GM21619 (cell line): ENCODE measurements around the gene DNAJC7.
"Not testable (repeated sequence)": the region's sequence is repeated elsewhere in the genome, so short reads cannot be mapped to it uniquely, and the experiment has no call there.

ENCODE experiments used
- ATAC-seq: cut with Tn5 transposase; IDR thresholded peaks from one replicate; pipeline ENCODE4 v1.9.1; 2021; ENCODE audit not compliant: unreplicated experiment

Gene DNAJC7

DNA sequence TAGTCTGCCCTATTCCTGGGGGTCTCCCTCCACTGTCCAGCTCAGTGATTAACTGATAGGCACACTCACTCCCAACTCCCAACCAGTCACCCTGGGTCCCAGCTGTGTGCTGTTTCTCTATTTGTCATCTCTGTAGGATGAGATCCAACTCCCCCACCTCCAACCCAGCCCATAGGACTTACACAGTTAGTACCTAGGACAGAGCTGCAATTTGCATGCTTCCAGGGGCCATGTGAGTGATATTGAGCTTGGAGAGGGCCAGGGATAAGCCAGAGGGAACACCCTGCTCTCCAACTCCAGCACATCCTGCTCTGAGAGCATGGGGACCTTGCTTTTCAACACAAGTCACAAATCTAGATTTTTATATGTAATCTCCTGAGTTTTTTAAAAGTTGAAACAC is 24.4 kb upstream of the DNAJC7 start:
- no peak for ATAC-seq

DNA sequence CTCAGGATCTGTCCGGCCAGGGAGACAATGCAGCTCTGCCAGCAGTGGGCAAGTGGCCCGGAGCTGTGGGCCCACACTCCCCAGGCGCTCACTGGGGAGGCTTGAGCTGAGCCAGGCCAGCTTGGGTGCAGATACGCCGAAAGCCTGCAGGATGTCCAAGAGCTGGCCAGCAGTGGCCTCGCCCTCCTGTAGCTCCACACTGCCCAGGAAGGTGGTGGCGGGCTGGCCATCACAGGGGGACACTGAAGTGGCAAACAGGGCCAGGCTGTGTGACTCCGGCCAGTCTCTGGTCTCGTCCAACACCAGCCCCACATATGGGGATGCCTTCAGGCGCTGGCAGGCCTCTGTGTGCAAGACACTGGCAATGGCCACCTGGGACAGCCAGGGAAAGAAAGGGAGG is 23.6 kb upstream of the DNAJC7 start:
- no peak for ATAC-seq

DNA sequence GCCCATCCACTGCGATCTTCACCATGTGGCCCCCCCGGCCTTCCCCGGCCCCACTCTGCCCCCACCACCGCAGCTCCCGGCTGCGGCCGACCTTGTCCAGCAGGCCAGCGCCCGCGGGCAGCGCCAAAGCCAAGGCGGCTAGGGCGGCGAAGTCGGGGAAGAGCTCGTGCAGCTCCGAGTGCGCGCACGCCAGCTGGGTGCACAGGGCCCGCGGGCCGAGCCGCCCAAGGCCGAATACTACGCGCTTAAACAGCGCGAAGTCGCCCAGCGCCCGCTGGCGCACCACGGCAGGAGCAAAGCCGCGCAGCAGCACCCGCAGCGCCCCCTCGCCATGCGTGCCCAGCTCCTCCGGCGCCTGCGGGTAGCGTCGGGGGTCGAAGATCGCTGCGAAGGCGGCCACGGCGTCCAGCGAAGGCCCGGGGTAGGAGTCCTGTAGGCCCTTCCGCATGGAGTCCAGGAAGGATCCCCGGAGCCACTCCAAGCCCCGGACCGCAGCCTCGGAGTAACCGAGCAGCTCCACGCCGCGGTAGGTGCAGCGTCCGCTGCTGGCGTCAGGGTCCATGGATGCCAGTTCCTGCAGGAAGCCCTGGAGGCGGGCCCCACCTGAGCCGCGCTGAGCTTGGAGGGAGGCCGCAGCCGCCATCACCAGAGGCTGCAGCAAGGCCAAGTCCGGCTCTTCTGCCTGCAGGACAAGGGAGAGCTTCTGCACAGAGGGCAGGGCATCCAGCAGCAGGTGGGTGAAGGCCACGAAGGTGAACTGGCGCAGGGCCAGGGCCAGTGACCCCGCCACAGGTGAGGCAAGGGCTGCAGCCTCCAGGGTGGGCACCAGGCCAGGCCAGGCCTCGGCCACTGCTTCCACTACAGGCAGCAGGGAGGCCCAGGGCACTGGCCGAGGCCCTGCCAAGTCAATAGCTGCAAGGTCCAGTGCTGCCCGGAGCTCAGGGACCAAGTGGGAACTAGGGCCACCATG is 22.8 kb upstream of the DNAJC7 start:
- no peak for ATAC-seq

DNA sequence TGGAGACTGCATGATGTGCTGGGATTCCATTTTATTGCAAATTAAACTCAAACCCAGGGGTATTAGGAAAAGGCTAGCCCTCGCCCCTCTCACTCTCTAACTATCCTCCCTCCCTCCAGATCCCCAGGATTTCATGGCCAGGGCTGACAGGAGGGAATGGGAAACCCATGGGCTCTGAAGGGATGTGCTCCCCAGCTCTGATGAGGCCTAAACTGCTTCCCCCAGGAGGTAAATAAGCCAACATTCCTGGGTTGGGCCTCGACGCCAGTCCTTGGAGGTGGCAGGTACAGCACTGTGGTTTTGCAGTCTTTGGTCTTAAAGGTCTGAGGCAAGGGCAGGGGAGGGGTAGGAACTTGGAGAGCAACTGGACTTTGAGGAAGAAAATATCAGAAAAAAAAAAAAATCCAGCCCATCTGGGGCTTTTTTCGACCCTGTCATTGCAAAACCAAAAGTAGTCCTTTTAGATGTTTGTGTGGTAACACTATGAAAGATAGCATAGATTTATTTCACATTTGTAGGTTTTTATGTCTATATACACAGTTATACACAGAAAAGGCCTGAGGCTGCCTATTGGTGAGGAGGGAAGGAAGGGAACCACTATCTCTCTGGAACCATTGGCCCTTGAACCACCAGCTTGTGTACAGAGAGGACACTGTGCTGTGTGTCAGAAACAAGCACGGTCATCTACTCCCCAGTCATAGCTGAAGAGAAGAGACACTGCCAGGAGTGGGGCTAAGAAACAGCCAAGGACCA is 21.2 kb upstream of the DNAJC7 start:
- ATAC-seq: no peak

DNA sequence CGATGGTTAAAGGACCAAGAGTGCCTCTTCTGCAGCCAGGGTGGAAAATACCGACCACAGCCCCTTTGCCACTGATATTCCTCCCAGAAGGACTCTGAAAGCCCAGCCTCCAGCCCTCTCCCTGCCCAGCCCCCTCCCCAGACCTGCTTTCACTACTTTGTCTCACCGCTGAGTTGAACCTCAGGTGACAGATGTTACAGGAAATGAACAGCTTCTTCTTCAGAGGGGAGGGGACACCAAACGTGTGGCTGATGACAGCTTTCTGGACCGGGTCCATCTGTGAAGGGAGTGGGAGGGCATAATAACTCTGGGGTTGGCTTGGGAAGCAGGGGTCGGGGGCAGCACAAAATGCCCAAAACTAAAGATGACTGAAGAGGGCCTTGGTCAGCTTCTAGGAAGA is 16.8 kb upstream of the DNAJC7 start:
- no peak for ATAC-seq

DNA sequence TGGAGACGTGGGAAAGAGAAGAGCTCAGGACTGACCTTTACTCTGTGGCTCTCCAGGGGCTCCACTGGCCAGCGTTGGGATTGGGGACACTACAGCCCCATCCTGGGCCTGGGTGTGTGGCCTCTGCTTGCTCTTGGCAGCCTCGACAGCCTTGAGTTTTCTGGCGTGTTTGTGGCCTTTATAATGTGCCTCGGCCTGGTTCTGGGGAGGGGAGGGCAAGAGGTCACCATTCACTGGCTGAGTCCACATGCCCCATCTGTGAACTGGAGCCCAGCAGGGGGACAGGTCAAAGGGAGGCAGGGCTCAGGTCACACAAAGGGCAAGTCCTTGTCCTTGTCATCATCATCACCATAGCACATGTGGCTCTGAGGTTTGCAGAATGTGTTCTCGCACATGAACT is 14.3 kb upstream of the DNAJC7 start:
- no peak for ATAC-seq

DNA sequence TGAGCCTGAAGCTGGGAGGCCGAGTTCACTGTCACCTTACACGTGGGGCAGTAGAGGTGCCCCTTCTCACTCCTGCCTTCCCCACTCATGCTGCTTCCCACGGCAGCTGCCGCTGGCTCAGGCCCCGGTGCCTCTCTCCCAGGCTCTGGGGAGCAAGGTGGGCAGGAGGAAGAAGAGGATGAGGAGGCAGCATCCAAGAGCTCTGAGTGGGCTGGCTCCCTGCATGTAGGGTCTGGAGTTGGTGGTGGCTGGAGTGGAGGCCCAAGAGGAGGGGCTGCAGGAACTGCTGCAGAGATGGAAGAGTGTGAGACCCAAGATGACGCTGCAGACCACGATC is 11.5 kb upstream of the DNAJC7 start:
- ATAC-seq: no peak

DNA sequence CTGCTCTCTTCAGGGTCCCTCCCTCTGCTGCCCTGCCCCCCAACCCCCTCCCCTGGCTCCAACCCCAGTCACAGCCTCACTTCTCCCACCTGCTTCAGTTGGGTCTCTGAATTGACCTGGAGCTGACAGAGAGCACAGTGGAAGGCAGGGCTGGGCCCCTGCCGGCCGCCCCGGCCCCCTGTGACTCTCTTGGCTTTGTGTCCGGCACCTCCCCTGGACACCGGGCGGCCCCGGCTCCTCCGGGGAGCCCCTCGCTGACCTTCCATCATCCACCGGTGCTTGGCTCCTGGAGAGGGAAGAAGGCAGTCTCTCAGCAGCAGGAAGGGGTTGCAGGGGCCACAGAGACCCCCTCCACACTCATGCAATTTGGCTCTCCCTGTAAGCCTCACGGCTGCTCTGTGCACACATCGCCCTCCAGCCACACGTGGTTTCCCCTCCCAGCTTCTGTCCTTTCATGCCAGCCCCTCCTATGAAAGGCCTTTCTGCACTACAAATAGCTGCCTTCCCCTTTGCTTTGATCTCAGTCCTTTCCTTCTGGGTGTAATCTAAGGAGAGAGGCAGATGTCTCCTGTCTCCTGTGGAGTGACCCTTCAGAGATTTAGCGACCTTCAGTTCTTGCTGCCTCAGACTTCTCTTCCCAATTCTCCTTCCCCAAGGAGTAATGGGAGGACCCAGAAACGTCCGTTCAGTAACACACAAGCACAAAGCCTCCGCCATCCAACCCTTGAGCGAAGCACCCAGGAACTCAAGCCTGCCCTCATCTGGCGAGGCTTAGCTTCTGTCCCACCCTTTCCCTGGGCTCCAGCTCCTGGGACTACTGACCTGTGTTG is 10.9 kb upstream of the DNAJC7 start:
- ATAC-seq: no peak

DNA sequence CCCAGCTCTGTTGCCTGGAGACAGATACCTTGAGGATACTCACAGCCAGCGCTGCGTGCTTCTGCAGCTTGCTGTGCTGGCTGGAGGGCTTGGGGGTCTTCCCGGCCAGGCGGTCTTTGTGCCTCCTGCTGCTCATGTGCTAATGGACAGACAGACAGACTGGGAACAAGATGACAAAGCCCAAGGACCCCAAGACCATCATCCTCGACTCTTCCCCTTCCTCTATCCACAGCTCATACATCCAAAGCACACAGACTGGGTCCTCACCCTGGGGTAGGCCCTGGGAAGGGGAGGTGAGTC is 10.3 kb upstream of the DNAJC7 start:
- no peak for ATAC-seq

DNA sequence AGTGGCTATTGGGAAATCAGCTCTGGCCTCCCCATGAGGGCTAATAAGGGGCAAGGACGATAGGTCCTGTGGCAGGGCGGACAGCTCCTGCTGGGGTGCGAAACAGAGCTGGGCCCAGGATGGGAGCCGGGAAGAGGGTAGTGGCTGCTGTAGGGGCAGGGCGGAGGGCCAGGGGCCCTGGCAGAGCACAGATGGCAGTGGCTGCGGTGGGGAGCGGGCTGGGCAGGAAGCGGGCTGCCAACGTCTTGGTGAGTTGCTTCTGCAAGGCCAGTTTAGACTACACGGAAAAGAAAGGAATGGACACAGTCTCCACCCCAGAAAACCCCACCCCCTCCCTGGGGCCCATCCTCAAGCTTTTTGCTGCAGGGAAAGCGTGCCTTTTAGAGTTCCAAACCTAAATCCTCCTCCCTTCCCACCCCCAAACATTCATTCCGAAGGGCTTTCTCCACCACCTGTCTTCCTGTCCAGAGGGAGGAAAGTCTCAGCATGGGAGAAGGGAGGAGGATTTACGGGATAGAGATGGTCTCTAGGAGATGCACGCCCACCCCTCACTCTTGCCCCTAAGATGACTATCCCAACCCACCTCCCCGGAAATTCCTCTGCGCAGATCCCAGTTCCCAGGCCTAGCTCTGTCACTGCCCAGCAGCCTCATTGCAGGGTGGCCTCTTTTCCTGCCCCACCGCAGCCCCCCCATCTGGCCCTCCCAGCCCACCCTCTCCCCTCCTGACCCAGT is 9.8 kb upstream of the DNAJC7 start:
- no peak for ATAC-seq

DNA sequence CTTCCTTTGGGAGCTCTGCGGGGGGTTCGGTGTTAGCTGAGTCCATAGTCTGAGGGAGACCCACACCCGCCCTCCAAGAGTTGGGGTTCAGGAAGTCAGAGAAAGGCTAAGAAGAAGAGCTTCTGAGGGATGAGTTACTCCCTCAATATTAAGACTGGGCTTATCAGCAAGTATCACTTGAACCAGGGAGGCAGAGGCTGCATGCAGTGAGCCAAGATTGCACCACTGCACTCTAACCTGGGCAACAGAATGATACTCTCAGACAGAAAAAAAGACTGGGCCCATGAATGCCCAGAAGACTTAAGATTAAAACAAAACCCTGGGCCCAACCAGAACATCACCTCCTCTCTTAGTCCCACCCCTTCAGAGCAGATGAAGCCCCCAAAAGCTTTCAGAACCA is 8.7 kb upstream of the DNAJC7 start:
- no peak for ATAC-seq

DNA sequence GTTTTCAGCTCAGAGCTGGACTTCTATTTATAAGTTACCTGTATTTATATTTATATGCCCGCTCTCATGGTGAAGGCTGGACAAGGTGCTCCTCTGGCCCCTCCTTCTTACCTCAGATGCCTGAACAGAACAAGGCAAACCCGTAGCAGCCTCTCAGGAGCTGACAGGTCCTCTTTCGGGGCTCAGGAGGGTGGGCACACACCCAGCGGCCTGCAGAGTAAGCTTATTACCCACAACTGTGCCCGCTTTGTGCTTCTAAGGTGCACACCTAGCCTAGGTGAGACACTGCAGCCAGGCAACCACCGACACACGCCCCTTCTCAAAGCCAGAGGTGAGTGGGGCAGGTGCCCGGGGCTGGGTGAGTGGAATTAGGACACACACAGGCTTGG is 7.9 kb upstream of the DNAJC7 start:
- ATAC-seq: no peak

DNA sequence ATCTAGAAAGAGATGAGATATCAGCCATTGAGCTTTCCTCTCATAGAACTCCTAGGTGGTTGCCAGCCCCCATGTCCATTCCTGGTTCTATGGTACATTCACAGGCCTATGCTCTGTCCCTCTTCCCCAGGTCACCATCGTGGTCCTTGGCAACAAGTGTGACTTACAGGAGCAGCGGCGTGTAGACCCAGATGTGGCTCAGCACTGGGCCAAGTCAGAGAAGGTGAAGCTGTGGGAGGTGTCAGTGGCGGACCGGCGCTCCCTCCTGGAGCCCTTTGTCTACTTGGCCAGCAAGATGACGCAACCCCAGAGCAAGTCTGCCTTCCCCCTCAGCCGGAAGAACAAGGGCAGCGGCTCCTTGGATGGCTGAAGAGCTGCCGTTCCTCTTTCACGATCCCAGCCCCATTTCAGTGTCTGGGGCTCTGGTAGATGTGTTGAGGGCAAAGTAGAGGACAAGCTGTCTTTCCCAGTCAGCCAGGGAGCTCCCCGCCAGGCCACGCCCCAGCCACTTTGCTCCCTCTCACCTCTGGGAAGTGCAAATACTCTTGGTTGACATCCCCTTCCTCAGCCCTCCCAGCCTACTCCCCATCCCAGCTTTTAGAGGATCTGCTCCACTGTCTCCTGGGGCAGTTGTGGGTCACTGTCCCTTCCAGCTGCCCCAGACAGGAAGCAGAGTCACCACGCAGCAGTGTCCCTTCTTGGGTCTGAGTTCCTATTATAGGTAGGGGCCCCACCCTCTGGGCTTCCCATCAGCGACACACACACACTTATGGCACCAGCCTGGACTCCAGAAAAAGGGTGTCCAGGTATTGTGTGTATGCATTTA is 6.5 kb upstream of the DNAJC7 start:
- no peak for ATAC-seq

DNA sequence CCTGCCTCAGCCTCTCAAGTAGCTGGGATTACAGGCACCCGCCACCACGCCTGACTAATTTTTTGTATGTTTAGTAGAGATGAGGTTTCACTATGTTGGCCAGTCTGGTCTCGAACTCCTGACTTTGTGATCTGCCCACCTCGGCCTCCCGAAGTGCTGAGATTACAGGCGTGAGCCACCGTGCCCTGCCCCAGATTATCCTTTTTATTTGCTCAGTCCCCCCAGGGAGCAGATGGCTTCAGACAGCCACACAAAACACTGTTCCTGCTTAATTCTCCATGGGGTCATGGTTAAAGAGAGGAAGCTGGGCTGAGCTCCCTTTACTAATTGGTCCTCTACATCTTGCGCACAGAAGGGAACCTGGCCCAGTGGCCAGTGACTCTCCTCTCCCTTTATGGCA is 3.6 kb upstream of the DNAJC7 start:
- ATAC-seq: not testable (repeated sequence)

DNA sequence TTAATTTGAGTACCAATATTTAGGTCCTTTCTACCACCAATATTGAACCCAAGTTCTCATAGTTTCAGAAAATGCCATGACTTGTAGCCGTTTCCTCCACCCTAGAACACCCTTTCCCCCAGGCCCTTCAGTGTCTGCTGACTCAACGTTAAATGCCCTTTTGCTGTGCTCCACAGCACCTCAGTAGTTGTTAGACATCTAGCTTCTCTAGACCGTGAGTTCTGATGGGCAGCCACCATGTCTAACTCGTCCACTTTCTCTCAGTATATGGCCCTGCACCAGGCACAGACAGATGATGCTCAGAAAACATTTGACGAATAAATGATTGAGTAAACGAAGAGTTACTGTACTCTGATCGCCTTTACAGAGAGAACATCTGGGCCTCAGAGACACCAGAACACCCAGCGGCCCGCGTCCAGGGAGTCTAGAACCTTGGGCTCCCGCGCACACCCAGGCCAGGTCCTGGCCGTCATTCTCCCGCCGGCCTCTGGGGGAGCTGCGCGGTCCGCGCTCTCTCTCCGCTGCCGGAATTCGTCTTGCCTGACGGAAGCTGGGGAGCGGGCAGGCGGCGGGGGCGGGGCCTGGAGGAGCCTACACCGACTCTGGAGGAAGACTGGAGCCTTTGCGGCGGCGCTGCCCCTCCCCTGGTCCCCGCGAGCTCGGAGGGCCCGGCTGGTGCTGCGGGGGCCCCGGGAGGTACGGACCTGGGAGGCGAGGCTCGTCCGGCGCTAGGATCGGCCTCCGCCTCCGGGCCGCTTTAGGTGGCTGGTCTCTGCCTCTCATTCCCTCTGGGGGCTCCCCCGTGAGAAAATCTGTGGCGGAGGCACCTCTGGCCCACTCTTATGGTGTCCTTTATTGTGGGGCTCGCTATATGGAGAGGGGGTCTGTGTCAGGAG is 2.5 kb upstream of the DNAJC7 start, which contains the start of gene NKIRAS2:
Gene NKIRAS2 (plus strand): TSS at position 582 of the 896 bp plus-strand sequence. CDS start 1,488 bp downstream, outside the sequence.
- peak; percentile 44 for ATAC-seq

DNA sequence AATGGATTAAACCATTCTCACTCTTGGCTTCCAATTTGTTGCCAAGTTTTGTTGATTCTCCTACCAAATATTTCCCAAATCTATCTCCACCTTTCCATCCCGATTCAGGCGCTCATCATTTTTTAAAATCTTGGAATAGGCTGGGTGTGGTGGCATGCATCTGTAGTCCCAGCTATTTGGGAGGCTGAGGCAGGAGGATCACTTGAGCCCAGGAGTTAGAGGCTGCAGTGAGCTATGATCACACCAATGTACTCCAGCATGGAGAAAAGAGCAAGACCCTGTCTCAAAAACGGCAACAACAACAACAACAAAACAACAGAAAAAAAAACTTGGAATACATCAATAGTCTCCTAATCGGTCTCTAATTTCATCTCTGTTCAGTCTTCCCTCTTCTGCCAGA is 1.7 kb upstream of the DNAJC7 start:
- no peak for ATAC-seq

DNA sequence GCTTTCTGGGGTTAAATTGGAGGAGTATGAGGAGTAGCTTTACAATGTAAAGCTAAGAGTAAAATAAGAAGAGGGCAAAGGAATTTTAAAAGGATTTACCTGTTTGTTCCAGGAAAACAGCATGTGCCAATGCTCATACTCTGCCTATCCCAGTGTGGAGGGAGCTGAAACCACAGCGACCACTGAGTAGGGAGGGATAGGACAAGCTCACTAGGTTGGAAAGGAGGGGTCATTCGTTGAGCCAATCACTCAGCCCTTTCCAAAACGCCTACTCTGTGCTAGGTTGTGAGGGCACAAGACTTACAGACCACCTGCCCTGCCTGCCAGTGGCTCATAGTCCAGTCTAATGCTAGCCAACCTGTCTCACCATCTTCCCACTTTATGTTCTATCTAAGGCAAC is 1.1 kb upstream of the DNAJC7 start:
- no peak for ATAC-seq

DNA sequence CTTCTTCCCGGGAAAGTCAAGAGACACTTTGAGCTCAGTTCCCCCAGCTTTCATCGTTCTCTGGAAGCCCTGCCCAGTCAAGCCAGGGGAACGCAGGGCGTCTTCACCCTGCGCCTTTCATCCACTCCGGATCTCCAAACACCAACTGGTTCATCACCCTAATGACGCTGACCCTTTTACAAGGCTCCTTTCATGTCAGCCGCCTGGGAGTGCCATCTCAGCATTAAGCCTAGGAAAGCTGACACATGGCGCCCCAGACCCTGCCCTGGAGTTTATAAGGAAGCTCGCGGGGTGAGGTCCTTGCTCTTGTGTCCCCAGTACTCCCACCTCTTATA is 594 bp upstream of the DNAJC7 start:
- ATAC-seq: peak; percentile 6

DNA sequence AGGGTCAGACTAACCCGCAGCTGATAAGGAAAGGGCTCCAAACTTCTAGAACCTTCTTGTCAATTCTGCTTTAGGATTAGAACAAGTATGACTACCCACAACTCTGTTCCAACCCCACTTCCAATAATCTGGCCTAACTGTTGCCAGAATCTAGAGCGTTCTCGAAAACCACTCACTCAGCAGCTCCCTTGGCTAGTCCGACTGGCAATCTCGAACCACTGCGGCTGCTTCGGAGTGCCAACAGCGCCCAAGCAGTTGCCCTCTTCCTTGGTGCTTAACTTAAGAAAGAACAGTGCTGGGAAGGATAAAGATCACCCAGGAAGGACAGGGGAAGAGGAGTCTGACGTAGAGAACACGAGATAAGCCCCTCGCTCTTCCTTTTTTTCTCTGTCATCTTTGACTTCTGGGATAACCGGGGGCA is 818 bp downstream of the DNAJC7 start:
- ATAC-seq: no peak
